PC-3 (cell line): Measurements from ENCODE around the gene HBM. TPM values are rescaled to one million over a fixed set of nuclear protein-coding genes. Genes with fewer than 3 reads are reported as not detected.

Source experiments
- ATAC-seq: fragments of 200-7000 bp; cut with Tn5 transposase; 2 replicates; pipeline ENCODE4 v1.9.1; 2020; ENCODE audit warnings: mild to moderate bottlenecking, moderate library complexity
- BruUV-seq: library from RNA; stranded (reverse); fragments of 400-500 nt; replicated peaks from 2 replicates; lab custom pipeline; 2021; lab: Mats Ljungman, UMichigan
- CTCF ChIA-PET: fragments of 300-600 bp; sonication (Branson Sonifier 250); formaldehyde crosslinking; loops from one replicate; lab custom pipeline; 2022; ENCODE audit warnings: antibody characterized with exemption; lab: Charles Lee
- POLR2A ChIA-PET: fragments of 300-600 bp; sonication (Branson Sonifier 250); formaldehyde crosslinking; loops from one replicate; lab custom pipeline; 2022; ENCODE audit warnings: antibody characterized with exemption; ENCODE audit not compliant: unreplicated experiment; lab: Charles Lee
- DNase-seq: peaks from one replicate; pipeline ENCODE4 v3.0.0-alpha.2; 2015
- H2AFZ ChIP-seq: fragments of 300-600 bp; sonication (generic); 2 replicates; pipeline ENCODE4 v1.6.0; 2016; ENCODE audit warnings: antibody characterized with exemption, low read length
- H3F3A ChIP-seq: fragments of 300-600 bp; sonication (generic); one replicate; pipeline ENCODE4 v1.6.0; 2017; ENCODE audit warnings: antibody characterized with exemption, low read length, control low read depth, mild to moderate bottlenecking; ENCODE audit not compliant: unreplicated experiment
- H3K27ac ChIP-seq: fragments of 300-600 bp; sonication (generic); 2 replicates; pipeline ENCODE4 v1.5.1; 2016; ENCODE audit warnings: mild to moderate bottlenecking, low read length
- H3K27me3 ChIP-seq: fragments of 300-600 bp; sonication (generic); 2 replicates; pipeline ENCODE4 v1.6.1; 2016; ENCODE audit warnings: low read length, mixed read lengths
- H3K36me3 ChIP-seq: fragments of 300-600 bp; sonication (generic); 2 replicates; pipeline ENCODE4 v1.6.1; 2016; ENCODE audit warnings: low read depth, mixed run types, low read length, mixed read lengths
- H3K4me1 ChIP-seq: fragments of 300-600 bp; sonication (generic); 2 replicates; pipeline ENCODE4 v1.5.1; 2016; ENCODE audit warnings: low read length; ENCODE audit not compliant: insufficient read depth
- H3K4me2 ChIP-seq: fragments of 300-600 bp; sonication (generic); 2 replicates; pipeline ENCODE4 v1.6.0; 2016; ENCODE audit warnings: low read length
- H3K4me3 ChIP-seq: fragments of 300-600 bp; sonication (generic); 2 replicates; pipeline ENCODE4 v1.5.1; 2016; ENCODE audit warnings: mild to moderate bottlenecking, low read length, mixed read lengths
- H3K79me2 ChIP-seq: fragments of 300-600 bp; sonication (generic); 2 replicates; pipeline ENCODE4 v1.6.1; 2017; ENCODE audit warnings: low read length, mixed read lengths
- H3K9ac ChIP-seq: fragments of 300-600 bp; sonication (generic); 2 replicates; pipeline ENCODE4 v1.6.0; 2016; ENCODE audit warnings: mild to moderate bottlenecking, low read length
- H3K9me2 ChIP-seq: fragments of 300-600 bp; sonication (generic); replicated peaks from 2 replicates; pipeline ENCODE4 v1.6.1; 2016; ENCODE audit warnings: mixed run types, low read length, mixed read lengths
- H3K9me3 ChIP-seq: fragments of 300-600 bp; sonication (generic); 2 replicates; pipeline ENCODE4 v1.6.1; 2016; ENCODE audit warnings: low read length, mixed read lengths
- H4K20me1 ChIP-seq: fragments of 300-600 bp; sonication (generic); 2 replicates; pipeline ENCODE4 v1.6.1; 2016; ENCODE audit warnings: low read length, mixed read lengths
- EZH2 ChIP-seq: fragments of 300-600 bp; sonication (generic); IDR thresholded peaks from one replicate; pipeline ENCODE4 v1.6.1; 2017; ENCODE audit warnings: antibody characterized with exemption, mild to moderate bottlenecking, low read length; ENCODE audit not compliant: unreplicated experiment
- EZH2phosphoT487 ChIP-seq: fragments of 300-600 bp; sonication (generic); IDR thresholded peaks from 2 replicates; pipeline ENCODE4 v1.6.1; 2018; ENCODE audit warnings: mild to moderate bottlenecking, antibody characterized with exemption, low read length, borderline replicate concordance
- intact Hi-C: fragments of 100-400 bp; cut with micrococcal nuclease; formaldehyde crosslinking; loops from 2 replicates; pipeline ENCODE4 v1.9.0; 2023
- total RNA-seq: library from RNA; depleted of rRNA; stranded (reverse); fragments of >200 nt; gene quantifications from 2 replicates; pipeline ENCODE4 v1.2.3, GENCODE V29; 2014
- TF ChIP-seq, protein P1 (sequence below): fragments of 300-600 bp; sonication (generic); conservative IDR thresholded peaks from 2 replicates; pipeline ENCODE4 v1.5.1; 2017; ENCODE audit warnings: antibody characterized with exemption, low read depth, mild to moderate bottlenecking, low read length

HBM gene
- total RNA-seq, 1 experiment from 2014 or later: not detected

DNA sequence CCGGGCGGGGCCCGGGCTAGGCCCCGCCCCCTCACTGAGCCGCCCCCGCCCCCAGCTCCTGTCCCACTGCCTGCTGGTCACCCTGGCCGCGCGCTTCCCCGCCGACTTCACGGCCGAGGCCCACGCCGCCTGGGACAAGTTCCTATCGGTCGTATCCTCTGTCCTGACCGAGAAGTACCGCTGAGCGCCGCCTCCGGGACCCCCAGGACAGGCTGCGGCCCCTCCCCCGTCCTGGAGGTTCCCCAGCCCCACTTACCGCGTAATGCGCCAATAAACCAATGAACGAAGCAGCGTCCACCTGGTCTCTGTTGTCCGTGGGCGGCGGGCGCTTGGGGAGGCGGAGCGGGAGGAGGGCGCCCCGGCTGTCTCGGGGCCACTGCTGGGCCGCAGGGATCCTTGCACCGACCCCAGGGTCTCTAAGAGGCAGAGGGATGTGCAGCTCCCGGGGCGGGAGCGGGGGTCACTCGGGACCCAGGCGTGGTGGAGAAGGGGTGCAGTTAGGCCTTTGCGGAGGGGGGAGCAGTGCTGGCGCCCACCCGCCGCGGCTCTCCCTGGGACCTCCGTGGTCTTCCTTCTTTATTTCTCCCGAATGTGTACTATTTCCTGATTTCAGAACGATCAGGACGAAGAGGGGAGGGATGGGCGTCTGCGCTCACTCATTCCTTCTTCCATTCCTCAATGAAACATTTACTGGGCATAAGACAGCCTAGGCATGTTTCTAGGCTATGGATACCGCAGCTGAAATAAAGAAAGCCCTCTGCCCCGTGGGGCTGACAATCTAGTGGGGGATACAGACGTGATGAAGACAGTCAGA is 11.4 kb upstream of the HBM start:
- H3K79me2 ChIP-seq: no peaks in the 10 kb centered on the region
- no peaks in the 10 kb centered on the region for H4K20me1 ChIP-seq
- ChIA-PET POLR2A (no interaction called here), CTCF (no interaction called here)
- no peak overlapping the region for H3K27ac ChIP-seq
- H3K9ac ChIP-seq: peak overlapping the region; percentile 41
- TF ChIP-seq, protein P1, sequence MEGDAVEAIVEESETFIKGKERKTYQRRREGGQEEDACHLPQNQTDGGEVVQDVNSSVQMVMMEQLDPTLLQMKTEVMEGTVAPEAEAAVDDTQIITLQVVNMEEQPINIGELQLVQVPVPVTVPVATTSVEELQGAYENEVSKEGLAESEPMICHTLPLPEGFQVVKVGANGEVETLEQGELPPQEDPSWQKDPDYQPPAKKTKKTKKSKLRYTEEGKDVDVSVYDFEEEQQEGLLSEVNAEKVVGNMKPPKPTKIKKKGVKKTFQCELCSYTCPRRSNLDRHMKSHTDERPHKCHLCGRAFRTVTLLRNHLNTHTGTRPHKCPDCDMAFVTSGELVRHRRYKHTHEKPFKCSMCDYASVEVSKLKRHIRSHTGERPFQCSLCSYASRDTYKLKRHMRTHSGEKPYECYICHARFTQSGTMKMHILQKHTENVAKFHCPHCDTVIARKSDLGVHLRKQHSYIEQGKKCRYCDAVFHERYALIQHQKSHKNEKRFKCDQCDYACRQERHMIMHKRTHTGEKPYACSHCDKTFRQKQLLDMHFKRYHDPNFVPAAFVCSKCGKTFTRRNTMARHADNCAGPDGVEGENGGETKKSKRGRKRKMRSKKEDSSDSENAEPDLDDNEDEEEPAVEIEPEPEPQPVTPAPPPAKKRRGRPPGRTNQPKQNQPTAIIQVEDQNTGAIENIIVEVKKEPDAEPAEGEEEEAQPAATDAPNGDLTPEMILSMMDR: no peak
- TF ChIP-seq EZH2 (no peak), EZH2phosphoT487 (no peak)
- intact Hi-C loops: no loop called here
- peak; percentile 42 for ATAC-seq
- no peaks in the 10 kb centered on the region for H3K9me3 ChIP-seq
- H3K4me1 ChIP-seq: peaks cover 7% of the 10 kb centered on the region; the same call in 1 of the 2 replicates
- no TSS peak for BruUV-seq
- H2AFZ ChIP-seq: peak overlapping the region; percentile 95
- no peak for DNase-seq
- H3K4me3 ChIP-seq: peak overlapping the region; percentile 74
- H3K9me2 ChIP-seq: no peaks in the 10 kb centered on the region
- H3K27me3 ChIP-seq: no peaks in the 10 kb centered on the region
- H3F3A ChIP-seq: no peaks in the 10 kb centered on the region
- H3K36me3 ChIP-seq: no peaks in the 10 kb centered on the region
- H3K4me2 ChIP-seq: peak overlapping the region; percentile 97

DNA sequence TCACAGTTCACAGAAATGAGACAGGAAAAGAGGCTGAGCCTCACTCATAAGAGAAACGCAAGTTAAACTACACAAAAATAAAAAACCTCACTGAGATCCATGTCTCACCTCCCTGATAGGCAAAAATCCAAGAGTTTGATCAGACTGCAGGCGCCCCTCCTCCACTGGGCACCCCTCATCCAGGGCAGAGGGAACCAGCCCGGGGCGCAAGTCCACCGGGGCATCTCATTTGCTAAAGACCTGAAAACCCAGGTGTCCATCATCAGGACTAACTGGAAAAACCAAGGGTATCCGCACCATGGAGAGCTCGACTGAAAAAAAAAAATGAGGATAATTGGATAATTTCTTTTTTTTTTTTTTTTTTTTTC is 10.8 kb upstream of the HBM start:
- no peaks in the 10 kb centered on the region for H3F3A ChIP-seq
- DNase-seq: no peak
- no peaks in the 10 kb centered on the region for H3K9me2 ChIP-seq
- H3K4me3 ChIP-seq: peak overlapping the region; percentile 74
- CTCF ChIA-PET: no interaction called here
- H3K9me3 ChIP-seq: no peaks in the 10 kb centered on the region
- H3K4me2 ChIP-seq: peak overlapping the region; percentile 97
- H3K27me3 ChIP-seq: no peaks in the 10 kb centered on the region
- no peaks in the 10 kb centered on the region for H4K20me1 ChIP-seq
- no peak for ATAC-seq
- H2AFZ ChIP-seq: peak overlapping the region; percentile 95
- no peak overlapping the region; the same call in 1 of the 2 replicates for H3K9ac ChIP-seq
- no peak overlapping the region for H3K27ac ChIP-seq
- peaks cover 7% of the 10 kb centered on the region; the same call in 1 of the 2 replicates for H3K4me1 ChIP-seq
- POLR2A ChIA-PET: no interaction called here
- intact Hi-C loops: no loop called here
- TF ChIP-seq, protein P1: no peak
- TF ChIP-seq EZH2 (no peak), EZH2phosphoT487 (no peak)
- no peaks in the 10 kb centered on the region for H3K79me2 ChIP-seq
- no peaks in the 10 kb centered on the region for H3K36me3 ChIP-seq
- BruUV-seq: no TSS peak
